Measurements from ENCODE around the gene INPP5D.
"Not testable (repeated sequence)": the region's sequence is repeated elsewhere in the genome, so short reads cannot be mapped to it uniquely, and the experiment has no call there.

The INPP5D gene

DNA sequence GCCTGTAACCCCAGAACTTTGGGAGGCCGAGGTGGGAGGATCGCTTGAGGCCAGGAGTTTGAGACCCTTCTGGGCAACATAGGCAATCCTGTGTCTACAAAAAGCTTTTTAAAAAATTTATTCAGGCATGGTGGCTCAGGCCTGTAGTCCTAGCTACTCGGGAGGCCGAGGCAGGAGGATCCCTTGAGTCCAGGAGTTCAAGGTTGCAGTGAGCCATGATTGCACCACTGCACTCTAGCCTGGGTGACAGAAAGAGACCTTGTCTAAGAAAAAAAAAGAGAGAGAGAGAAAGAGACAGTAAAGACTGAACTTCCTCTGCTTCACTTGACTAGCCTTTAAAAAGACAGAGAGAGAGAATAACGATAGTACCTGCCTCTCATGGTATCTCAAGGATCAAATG, 62.4 kb downstream of the INPP5D start:
- TF ChIP-seq TCF4 (CRISPR knock-in tag; IDR thresholded peaks at IDR 0.05; ENCODE audit: borderline replicate concordance) (no peak), TOX (CRISPR knock-in tag; IDR thresholded peaks at IDR 0.05; ENCODE audit: borderline replicate concordance) (no peak), RARB (CRISPR knock-in tag; IDR thresholded peaks at IDR 0.05) (no peak), ZFP30 (CRISPR knock-in tag; IDR thresholded peaks at IDR 0.05) (no peak), ARNTL (CRISPR knock-in tag; IDR thresholded peaks at IDR 0.05; ENCODE audit: borderline replicate concordance, low read depth) (no peak), ZNF8 (CRISPR knock-in tag; IDR thresholded peaks at IDR 0.05) (no peak), SNAI2 (CRISPR knock-in tag; IDR thresholded peaks at IDR 0.05) (no peak), ZNF565 (CRISPR knock-in tag; conservative IDR thresholded peaks at IDR 0.05; ENCODE audit: low read depth) (no peak), GLIS3 (CRISPR knock-in tag; IDR thresholded peaks at IDR 0.05) (no peak), ZFP3 (CRISPR knock-in tag; IDR thresholded peaks at IDR 0.05) (no peak), ESRRG (CRISPR knock-in tag; IDR thresholded peaks at IDR 0.05) (no peak), ISL1 (CRISPR knock-in tag; IDR thresholded peaks at IDR 0.05) (no peak), BACH2 (CRISPR knock-in tag; IDR thresholded peaks at IDR 0.05; ENCODE audit: borderline replicate concordance) (no peak), CREB5 (CRISPR knock-in tag; IDR thresholded peaks at IDR 0.05; ENCODE audit: low read depth) (no peak), PPARA (CRISPR knock-in tag; IDR thresholded peaks at IDR 0.05; ENCODE audit: borderline replicate concordance) (no peak), ZNF70 (CRISPR knock-in tag; IDR thresholded peaks at IDR 0.05) (no peak)
- TF ChIP-seq, protein P1, sequence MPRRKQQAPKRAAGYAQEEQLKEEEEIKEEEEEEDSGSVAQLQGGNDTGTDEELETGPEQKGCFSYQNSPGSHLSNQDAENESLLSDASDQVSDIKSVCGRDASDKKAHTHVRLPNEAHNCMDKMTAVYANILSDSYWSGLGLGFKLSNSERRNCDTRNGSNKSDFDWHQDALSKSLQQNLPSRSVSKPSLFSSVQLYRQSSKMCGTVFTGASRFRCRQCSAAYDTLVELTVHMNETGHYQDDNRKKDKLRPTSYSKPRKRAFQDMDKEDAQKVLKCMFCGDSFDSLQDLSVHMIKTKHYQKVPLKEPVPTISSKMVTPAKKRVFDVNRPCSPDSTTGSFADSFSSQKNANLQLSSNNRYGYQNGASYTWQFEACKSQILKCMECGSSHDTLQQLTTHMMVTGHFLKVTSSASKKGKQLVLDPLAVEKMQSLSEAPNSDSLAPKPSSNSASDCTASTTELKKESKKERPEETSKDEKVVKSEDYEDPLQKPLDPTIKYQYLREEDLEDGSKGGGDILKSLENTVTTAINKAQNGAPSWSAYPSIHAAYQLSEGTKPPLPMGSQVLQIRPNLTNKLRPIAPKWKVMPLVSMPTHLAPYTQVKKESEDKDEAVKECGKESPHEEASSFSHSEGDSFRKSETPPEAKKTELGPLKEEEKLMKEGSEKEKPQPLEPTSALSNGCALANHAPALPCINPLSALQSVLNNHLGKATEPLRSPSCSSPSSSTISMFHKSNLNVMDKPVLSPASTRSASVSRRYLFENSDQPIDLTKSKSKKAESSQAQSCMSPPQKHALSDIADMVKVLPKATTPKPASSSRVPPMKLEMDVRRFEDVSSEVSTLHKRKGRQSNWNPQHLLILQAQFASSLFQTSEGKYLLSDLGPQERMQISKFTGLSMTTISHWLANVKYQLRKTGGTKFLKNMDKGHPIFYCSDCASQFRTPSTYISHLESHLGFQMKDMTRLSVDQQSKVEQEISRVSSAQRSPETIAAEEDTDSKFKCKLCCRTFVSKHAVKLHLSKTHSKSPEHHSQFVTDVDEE (CRISPR knock-in tag; IDR thresholded peaks at IDR 0.05), result no peak
- no peak for ATAC-seq

DNA sequence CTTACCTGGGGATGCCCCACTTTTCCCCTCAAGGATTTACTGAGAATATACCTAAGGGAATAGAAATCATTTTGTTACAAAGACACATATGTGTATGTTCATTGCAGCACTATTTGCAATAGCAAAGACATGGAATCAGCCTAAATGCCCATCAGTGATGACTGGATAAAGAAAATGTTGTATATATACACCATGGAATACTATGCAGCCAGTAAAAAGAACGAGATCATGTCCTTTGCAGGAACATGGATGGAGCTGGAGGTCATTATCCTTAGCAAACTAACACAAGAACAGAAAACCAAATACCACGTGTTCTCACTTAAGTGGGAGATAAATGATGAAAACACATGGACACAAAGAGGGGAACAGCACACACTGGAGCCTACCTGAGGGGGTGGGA, 63.4 kb downstream of the INPP5D start:
- ATAC-seq, result not testable (repeated sequence)

DNA sequence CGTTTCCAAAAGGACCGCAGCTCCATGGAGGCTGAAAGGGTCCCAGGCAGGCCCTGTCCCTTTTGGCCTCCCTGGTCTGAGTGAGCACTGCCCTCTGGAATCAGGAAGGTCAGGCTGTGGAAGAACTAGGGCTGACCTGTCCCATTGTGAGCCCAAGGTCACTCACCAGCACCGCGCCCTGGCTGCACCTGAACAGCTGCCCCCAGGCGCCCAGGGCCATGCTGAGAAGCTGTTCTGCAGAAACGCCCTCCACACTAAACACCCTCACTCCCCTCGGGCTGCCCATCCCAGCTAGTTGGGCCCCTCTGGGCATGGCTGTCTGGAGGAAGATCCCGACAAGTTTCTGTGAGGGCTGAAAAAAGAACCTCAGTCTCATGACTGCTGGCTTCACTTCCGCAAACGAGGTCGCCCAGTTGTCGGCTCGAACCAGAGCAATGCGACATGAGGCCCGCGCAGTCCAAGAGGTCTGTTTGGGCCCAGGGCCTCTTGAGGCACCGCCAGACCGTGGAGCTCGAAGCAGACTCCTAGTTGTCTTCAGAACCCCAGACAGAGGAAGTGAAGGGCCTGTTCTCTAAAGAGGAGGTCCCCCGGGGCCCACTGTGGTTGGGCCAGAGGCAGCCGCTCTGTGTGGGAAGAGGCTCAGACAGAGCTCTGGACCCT, 64.4 kb downstream of the INPP5D start:
- no peak for ATAC-seq
- no peak for TF ChIP-seq BACH2 (CRISPR knock-in tag; IDR thresholded peaks at IDR 0.05; ENCODE audit: borderline replicate concordance)
- no peak for TF ChIP-seq TOX (CRISPR knock-in tag; IDR thresholded peaks at IDR 0.05; ENCODE audit: borderline replicate concordance)
- TF ChIP-seq PPARA (CRISPR knock-in tag; IDR thresholded peaks at IDR 0.05; ENCODE audit: borderline replicate concordance), result no peak
- no peak for TF ChIP-seq CSDC2 (CRISPR knock-in tag; IDR thresholded peaks at IDR 0.05)
- no peak for TF ChIP-seq ESRRG (CRISPR knock-in tag; IDR thresholded peaks at IDR 0.05)
- TF ChIP-seq ZC3H10 (CRISPR knock-in tag; IDR thresholded peaks at IDR 0.05), result no peak
- TF ChIP-seq OSR1 (CRISPR knock-in tag; IDR thresholded peaks at IDR 0.05), result no peak

DNA sequence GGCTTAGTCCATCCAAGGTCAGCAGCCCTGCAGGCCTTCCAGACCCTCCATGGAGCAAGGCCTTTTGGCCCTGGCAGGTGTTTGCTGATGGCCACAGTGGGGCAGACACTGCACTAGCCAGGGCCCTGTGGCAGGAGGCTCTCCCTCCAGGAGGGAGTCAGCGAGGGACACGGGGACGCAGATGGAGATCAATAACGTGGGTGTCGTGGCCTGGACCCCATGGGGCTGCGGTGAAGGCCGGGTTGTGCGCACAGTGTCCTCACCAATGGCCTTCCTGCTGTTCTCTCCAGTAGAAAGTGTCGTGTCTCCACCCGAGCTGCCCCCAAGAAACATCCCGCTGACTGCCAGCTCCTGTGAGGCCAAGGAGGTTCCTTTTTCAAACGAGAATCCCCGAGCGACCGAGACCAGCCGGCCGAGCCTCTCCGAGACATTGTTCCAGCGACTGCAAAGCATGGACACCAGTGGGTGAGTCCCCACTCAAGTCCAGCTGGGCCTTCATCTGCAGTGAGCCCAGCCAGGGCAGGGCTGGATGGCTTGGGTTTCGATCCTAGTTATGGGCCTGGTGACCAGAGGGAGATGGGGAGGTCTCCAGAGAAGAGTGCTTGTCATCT, 65.4 kb downstream of the INPP5D start:
- ATAC-seq, result no peak
- TF ChIP-seq OSR1 (CRISPR knock-in tag; IDR thresholded peaks at IDR 0.05) (no peak), ARNTL (CRISPR knock-in tag; IDR thresholded peaks at IDR 0.05; ENCODE audit: borderline replicate concordance, low read depth) (no peak), CREB5 (CRISPR knock-in tag; IDR thresholded peaks at IDR 0.05; ENCODE audit: low read depth) (no peak), RARB (CRISPR knock-in tag; IDR thresholded peaks at IDR 0.05) (no peak), GLIS3 (CRISPR knock-in tag; IDR thresholded peaks at IDR 0.05) (no peak), ISL1 (CRISPR knock-in tag; IDR thresholded peaks at IDR 0.05) (no peak), ZNF8 (CRISPR knock-in tag; IDR thresholded peaks at IDR 0.05) (no peak), PPARA (CRISPR knock-in tag; IDR thresholded peaks at IDR 0.05; ENCODE audit: borderline replicate concordance) (no peak), ZNF565 (CRISPR knock-in tag; conservative IDR thresholded peaks at IDR 0.05; ENCODE audit: low read depth) (no peak), ESRRG (CRISPR knock-in tag; IDR thresholded peaks at IDR 0.05) (no peak), CSDC2 (CRISPR knock-in tag; IDR thresholded peaks at IDR 0.05) (no peak), ZC3H10 (CRISPR knock-in tag; IDR thresholded peaks at IDR 0.05) (no peak), TOX (CRISPR knock-in tag; IDR thresholded peaks at IDR 0.05; ENCODE audit: borderline replicate concordance) (no peak), ZFP3 (CRISPR knock-in tag; IDR thresholded peaks at IDR 0.05) (no peak), ZFP30 (CRISPR knock-in tag; IDR thresholded peaks at IDR 0.05) (no peak)
- TF ChIP-seq, protein P2, sequence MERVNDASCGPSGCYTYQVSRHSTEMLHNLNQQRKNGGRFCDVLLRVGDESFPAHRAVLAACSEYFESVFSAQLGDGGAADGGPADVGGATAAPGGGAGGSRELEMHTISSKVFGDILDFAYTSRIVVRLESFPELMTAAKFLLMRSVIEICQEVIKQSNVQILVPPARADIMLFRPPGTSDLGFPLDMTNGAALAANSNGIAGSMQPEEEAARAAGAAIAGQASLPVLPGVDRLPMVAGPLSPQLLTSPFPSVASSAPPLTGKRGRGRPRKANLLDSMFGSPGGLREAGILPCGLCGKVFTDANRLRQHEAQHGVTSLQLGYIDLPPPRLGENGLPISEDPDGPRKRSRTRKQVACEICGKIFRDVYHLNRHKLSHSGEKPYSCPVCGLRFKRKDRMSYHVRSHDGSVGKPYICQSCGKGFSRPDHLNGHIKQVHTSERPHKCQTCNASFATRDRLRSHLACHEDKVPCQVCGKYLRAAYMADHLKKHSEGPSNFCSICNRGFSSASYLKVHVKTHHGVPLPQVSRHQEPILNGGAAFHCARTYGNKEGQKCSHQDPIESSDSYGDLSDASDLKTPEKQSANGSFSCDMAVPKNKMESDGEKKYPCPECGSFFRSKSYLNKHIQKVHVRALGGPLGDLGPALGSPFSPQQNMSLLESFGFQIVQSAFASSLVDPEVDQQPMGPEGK (CRISPR knock-in tag; IDR thresholded peaks at IDR 0.05; ENCODE audit: borderline replicate concordance), result no peak
- TF ChIP-seq, protein P3, sequence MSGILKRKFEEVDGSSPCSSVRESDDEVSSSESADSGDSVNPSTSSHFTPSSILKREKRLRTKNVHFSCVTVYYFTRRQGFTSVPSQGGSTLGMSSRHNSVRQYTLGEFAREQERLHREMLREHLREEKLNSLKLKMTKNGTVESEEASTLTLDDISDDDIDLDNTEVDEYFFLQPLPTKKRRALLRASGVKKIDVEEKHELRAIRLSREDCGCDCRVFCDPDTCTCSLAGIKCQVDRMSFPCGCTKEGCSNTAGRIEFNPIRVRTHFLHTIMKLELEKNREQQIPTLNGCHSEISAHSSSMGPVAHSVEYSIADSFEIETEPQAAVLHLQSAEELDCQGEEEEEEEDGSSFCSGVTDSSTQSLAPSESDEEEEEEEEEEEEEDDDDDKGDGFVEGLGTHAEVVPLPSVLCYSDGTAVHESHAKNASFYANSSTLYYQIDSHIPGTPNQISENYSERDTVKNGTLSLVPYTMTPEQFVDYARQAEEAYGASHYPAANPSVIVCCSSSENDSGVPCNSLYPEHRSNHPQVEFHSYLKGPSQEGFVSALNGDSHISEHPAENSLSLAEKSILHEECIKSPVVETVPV (CRISPR knock-in tag; IDR thresholded peaks at IDR 0.05), result no peak
- TF ChIP-seq, protein P1 (CRISPR knock-in tag; IDR thresholded peaks at IDR 0.05), result no peak

Measured in SK-N-SH treated with all-trans-retinoic acid at 6 μM for 48 hours (cell line).